ENCODE data around the gene TGFB3.
"Not testable (repeated sequence)": the region's sequence is repeated elsewhere in the genome, so short reads cannot be mapped to it uniquely, and the experiment has no call there.

TGFB3 gene

GRCh38 chr14:75981426-75982265 is at the start of gene TGFB3:
TSS of gene TGFB3 (minus strand) at chr14:75981995. CDS start at chr14:75980893, 1,102 bp downstream.
- peak; percentile 90 for DNase-seq

- no peak for DNase-seq
These were observed 42.6 kb upstream of the TGFB3 start for GRCh38 chr14:76024211-76024907.

GRCh38 chr14:76023757-76024156 is 42.0 kb upstream of the TGFB3 start:
- DNase-seq, result no peak

GRCh38 chr14:76022991-76023390 is 41.2 kb upstream of the TGFB3 start:
- DNase-seq, result no peak

- DNase-seq, result no peak
These were observed 37.9 kb upstream of the TGFB3 start for GRCh38 chr14:76019676-76020075.

- DNase-seq, result no peak
These were observed 33.9 kb upstream of the TGFB3 start for GRCh38 chr14:76015668-76016067.

- no peak for DNase-seq
These were observed 33.4 kb upstream of the TGFB3 start for GRCh38 chr14:76015191-76015590.

GRCh38 chr14:76012354-76012753 is 30.6 kb upstream of the TGFB3 start:
- DNase-seq, result no peak

- DNase-seq, result no peak
These were observed 30.1 kb upstream of the TGFB3 start for GRCh38 chr14:76011930-76012329.

- DNase-seq, result not testable (repeated sequence)
These were observed 27.8 kb upstream of the TGFB3 start for GRCh38 chr14:76009627-76010026.

GRCh38 chr14:76007852-76008251 is 26.1 kb upstream of the TGFB3 start:
- no peak for DNase-seq

- no peak for DNase-seq
These were observed 25.6 kb upstream of the TGFB3 start for GRCh38 chr14:76007379-76007778.

- no peak for DNase-seq
These were observed 24.5 kb upstream of the TGFB3 start for GRCh38 chr14:76006253-76006652.

GRCh38 chr14:76002383-76002782 is 20.6 kb upstream of the TGFB3 start:
- DNase-seq, result no peak

GRCh38 chr14:75999511-76000190 is 17.9 kb upstream of the TGFB3 start:
- DNase-seq, result no peak

- no peak for DNase-seq
These were observed 14.7 kb upstream of the TGFB3 start for GRCh38 chr14:75996488-75996887.

- DNase-seq, result no peak
These were observed 13.7 kb upstream of the TGFB3 start for GRCh38 chr14:75995372-75996041.

GRCh38 chr14:75993567-75994041 is 11.8 kb upstream of the TGFB3 start:
- DNase-seq, result no peak

GRCh38 chr14:75991753-75992152 is 10.0 kb upstream of the TGFB3 start:
- DNase-seq, result no peak

- no peak for DNase-seq
These were observed 8.5 kb upstream of the TGFB3 start for GRCh38 chr14:75990297-75990696.

GRCh38 chr14:75989134-75989533 is 7.3 kb upstream of the TGFB3 start:
- no peak for DNase-seq

GRCh38 chr14:75987201-75987970 is 5.6 kb upstream of the TGFB3 start:
- DNase-seq, result no peak

All from NCI-H69 (cell line).